Measurements from ENCODE around the gene CPXM2.

DNA sequence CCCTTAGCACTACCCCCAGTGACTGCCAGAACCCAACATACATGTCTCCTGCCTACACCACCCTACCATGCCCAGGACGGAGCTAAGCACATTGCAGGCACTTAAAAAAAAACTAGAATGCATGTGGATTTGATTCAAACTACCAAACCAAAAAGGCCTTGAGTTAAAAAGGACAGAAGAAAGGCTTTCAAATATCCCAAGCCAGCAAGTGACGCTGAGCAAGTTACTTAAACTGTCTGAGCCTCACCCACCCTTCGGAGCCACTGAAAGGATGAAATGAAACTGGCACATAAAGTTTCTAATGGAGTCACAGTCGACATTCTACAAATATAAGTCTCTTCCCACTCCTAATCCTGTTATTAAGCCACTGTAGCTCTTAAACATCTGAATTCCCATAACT, 1.8 kb downstream of the CPXM2 start:
- TF ChIP-seq CTCF (IDR thresholded peaks at IDR 0.05) (no peak), POLR2A (IDR thresholded peaks at IDR 0.05) (no peak)

Measured in uterus (tissue), 2 donors.